ENCODE measurements around the gene PLCB1.
"Not testable (repeated sequence)": the region's sequence is repeated elsewhere in the genome, so short reads cannot be mapped to it uniquely, and the experiment has no call there.

The PLCB1 gene

DNA sequence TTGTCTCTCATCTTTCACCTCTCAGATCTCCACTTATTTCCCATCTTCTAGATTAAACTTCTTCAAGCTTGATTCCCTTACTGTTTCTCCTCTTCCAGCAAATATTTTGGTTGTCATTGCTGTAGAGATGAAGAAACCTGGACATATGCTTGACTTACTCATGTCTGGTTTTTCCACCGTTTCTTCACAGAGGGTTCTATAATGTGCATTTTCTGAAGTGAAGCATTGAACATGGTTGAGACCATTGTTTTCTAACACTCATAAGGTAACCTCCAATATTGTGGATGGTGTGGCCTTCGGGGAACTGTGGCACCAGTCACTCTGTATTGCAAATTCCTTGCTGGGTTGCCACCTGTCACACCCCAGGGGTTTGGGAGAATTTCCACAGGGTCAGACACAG is 237.2 kb downstream of the PLCB1 start:
- DNase-seq (ENCODE audit: low read depth) = no peak

DNA sequence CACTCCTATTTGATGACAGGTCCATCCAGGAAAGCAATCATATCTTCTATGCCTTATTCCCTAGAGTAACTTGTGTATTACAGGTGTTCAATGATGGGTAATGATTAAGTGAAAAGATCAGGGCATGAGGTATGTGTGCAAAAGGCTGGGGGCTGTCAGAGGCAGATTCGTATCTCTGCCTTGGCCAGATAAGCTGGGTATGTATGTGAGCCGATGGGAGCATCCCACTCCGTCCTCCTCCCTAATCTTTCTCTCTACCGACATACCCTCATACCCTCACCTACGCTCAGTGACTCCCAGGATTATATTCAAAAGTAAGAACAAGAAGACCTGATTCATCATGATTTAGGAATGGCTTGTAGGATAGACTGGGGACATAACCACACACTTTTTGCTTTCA is 238.7 kb downstream of the PLCB1 start:
- DNase-seq (ENCODE audit: low read depth) = no peak

DNA sequence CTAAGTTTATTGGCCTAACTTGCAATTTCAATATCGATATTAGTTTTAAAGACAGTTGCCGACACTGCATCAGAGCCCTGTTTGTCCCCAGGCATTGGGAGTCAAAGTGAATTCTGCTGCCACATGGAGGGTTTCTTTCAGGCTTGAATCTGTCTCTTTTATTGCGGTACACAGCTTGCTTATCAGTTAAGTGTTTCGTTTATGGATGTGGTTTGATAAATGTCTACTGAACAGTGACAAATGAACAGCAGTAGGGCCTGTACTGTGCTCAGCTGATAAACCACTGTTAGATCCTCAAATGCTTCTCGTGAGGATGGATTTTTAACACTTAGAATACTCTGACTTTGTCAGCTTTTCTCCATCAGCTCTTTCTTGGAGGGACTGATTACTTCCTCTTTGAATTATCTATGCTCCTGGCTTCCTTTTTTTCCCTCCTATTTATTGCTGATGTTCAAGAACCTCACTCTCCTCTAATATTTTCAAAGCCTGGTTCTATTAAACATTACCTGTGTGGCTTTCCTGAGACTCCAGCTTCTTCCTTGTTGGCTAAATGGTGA is 240.8 kb downstream of the PLCB1 start:
- no peak for DNase-seq (ENCODE audit: low read depth)

DNA sequence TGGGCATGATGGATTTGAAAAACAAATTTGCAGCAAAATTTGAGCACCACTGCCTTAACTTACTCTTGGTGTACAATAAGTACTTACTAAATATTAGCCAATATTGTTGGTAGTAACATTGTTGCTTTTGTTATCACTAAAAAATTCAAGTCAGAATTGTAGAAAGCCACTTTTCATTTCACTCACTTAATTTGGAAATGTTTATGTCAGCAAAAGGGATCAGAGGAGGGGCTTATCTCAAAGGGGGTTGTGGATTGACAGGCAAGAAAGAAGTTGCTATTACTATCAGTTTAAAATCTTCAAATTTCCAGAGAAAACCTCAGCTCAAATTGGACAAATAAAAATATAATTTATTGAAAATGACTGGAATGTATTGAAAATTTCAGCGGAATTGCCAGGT is 241.5 kb downstream of the PLCB1 start:
- DNase-seq (ENCODE audit: low read depth) = no peak

DNA sequence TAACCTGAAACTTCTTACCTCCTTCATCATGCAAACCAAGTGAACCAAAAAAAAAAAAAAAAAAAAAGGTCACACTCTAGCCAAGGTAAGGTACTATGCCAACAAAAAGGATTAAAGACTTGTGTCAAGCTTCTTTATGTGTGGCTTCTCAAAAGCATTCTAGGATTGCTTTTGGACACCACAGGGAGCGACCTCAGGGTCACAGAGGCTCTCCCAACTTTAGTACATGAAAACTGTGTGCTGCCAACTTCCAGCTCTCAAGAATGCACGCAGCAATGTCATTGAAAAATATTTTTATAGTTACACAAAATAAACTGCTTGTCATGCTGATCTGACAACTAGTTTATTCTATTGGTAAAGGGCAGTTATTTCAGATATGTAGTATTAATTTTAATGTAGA is 243.8 kb downstream of the PLCB1 start:
- DNase-seq (ENCODE audit: low read depth) = no peak

DNA sequence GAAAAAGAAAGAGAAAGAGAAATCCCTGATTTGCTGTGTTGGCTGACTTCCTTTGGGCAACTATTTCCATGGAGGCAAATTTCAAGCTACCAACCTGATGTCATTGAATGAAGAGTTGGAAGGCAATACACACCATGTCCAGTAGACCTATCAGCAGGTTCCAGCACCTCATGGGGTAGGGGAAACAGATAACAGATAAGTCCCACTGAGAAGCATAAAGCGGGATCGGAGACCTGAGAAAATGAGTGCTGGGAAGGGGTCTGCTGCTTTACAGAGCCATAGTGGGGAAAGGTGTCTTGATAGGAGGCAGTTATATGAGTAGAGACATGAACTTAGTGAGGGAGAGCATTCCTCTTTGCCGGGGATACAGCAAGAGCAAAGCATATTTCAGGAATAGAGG is 244.9 kb downstream of the PLCB1 start:
- DNase-seq (ENCODE audit: low read depth) = no peak

DNA sequence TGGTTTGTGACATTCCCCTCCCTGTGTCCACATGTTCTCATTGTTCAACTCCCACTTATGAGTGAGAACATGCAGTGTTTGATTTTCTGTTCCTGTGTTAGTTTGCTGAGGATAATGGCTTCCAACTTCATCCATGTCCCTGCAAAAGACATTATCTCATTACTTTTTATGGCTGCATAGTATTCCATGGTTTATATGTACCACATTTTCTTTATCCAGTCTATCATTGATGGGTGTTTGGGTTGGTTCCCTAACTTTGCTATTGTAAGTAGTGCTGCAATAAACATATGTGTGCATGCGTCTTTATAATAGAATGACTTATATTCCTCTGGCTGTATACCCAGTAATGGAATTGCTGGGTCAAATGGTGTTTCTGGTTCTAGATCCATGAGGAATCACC is 247.1 kb downstream of the PLCB1 start:
- not testable (repeated sequence) for DNase-seq (ENCODE audit: low read depth)

DNA sequence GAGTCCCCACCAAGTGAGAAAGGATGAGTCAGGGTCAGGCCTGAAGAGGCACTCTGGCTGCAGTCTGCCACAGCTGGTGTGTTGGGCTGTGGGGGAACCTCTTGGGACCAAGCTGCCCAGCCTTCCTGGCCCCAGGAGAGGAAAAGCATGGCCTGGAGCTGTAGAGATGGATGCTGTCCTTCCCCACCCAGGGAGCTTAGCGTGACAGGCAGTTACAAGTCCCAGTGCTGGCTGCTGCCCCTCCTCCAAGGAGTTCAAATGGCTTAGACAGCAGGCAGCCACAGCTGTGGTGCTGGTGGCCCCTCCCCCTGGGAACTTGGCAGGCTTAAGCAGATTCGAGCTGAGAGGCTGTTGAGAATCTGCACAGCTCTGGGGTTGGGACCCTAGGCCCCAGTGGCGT is 253.2 kb downstream of the PLCB1 start:
- no peak for DNase-seq (ENCODE audit: low read depth)

DNA sequence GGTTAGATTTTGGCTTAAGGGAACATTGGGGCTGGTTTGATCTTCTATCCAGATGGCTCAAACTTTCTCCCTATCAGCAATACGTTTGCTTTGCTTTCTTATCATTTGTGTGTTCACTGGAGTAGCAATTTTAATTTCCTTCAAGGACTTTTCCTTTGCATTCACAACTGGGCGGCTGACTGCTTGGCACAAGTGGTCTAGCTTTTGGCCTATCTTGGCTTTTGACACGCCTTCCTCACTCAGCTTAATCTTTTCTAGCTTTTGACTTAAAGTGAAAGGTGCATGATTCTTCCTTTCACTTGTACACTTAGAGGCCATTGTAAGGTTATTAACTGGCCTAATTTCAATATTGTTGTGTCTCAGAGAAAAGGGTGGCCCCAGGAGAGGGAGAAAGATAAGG is 254.9 kb downstream of the PLCB1 start:
- DNase-seq (ENCODE audit: low read depth) = no peak

DNA sequence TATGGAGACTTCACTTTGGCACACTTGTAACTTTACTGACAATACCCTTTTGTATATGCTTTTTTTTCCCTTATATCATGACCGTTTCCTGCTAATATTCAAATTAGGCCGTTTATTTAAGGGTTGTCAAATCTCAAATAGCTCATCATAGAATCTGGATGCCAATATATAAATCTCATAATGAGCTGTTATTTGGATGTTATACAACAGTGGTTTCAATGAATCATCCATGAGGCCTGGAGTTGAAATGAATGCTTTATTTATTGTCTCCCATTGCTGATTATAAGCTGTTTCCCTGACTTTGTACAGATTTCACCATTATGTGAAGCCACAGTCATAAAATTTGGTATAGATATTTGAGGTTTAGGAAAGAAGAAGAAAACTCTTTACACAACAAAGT is 256.1 kb downstream of the PLCB1 start:
- DNase-seq (ENCODE audit: low read depth) = no peak

DNA sequence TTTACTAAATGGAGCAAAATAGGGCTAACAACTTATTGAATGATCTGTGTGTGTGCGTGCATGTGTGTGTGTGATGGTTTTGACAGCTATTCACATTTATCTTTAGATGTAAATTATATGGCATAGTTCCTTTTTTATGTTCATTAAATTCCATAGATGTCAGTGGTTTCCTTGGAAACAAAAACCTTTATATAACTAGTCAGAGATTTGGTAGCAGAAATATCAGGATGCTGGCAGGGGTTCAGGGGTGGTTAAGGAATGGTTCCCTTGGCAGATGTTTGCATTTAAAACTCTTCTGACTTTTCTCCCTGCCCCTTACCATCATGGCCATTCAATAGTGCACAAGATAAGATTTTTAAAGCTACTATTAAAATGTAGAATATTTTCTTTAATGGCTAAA is 256.6 kb downstream of the PLCB1 start:
- DNase-seq (ENCODE audit: low read depth) = no peak

DNA sequence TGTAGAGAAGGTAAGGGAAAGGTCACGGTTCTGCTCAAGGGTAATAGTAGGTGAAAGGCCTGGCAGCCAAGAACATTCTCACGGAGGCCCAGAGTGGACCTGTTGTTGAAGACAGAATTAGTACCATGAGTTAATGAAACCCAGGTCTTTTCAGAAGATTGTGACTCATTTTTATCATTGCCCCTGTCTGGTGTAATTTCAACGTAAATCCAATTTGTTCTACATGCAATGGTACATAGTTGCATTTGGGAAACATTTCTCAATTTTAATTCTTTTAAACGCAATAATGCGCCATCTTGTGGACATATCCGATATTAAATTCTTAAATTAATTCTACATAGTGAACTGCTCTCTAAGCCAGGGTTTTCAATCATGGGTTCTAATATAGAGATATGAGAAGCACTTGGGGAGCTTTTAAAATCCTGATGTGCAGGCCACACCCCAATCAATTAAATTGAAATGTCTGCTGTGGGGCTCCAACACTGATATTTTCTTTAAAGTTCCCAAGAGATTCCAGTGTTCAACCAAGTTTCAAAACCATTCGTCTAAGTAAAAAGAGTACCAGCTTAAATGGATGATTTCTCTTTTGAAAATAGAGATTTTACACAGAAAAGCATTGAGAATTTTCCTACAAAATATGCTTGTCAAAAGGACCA is 257.4 kb downstream of the PLCB1 start:
- no peak for DNase-seq (ENCODE audit: low read depth)

DNA sequence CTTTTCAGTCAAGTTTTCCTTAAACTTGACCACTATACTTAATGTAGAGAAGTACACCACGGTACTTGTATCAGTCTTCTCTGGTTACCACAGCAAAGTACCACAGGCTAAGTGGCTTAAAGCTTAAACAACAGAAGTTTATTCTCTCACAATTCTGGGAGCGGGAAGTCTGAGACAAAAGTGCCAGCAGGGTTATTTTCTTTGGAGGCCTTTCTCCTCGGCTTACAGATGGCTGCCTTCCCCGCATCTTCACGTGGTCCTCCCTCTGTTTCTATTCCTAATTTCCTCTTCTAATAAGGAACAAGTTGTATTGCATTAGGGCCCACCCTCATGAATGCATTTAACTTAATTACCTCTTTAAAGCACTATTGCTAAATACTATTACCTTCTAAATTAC is 258.0 kb downstream of the PLCB1 start:
- DNase-seq (ENCODE audit: low read depth) = no peak

DNA sequence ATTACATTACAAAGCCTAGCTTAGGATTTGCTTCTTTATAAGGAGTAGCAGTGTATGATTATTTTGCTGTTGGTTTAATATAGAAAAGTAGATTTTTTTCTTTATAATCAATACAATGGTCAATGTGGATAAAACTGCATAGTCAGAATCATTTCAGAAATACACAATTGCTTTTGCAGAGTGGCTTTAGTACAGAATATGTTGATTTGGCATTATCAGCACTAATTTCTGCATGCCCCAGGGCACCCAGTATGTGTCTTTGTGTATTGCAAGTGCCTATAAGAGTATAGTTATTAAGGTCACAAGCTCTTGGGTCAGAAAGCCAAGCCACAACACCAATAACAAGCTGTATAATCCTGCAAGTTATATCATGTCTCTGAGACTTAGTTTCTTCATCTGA is 258.4 kb downstream of the PLCB1 start:
- DNase-seq (ENCODE audit: low read depth) = no peak

DNA sequence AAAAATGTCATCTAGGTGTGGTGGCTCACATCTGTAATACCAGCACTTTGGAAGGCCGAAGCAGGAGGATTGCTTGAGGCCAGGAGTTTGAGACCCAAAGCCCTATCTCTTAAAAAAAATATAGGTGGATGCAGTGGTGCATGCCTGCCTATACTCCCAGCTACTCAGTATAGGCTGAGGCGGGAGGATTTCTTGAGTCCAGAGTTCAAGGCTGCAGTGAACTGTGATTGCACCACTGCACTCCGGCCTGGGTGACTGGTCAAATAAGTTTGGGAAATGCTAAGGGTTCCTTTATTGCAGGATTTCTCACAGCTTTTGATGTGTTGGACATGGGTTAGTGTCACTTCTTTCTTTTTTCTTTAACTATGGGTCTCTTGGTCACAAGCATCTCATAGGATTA is 261.3 kb downstream of the PLCB1 start:
- no peak for DNase-seq (ENCODE audit: low read depth)

DNA sequence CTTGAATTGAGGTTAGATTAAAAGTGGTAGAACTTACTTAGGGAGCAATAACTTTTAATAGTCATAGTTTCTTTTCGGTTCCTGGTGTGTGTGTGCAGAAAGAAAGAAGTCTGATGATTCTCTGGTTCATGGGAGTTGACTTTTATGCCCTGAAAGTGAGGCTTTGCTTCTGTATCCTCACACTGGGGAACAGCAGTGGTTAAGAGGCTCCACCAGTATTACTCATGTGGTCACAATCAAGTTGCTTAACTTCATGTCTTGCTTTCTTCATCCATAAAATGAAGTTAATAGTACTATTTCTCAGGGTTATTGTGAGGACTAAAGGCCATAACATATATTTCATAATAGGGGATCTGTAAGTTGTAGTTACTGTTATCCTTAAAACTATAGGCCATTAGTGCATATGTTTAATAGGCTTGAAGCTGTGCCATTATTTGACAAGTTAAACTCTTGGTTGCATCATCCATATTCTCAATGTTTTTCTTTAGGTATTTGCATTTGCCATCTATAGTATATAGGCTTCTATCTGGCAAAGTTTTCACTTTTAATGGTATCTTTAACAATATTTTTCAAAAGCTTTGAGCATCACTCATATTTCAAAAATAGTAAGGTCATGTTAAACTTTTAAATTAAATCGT is 262.4 kb downstream of the PLCB1 start:
- DNase-seq (ENCODE audit: low read depth) = no peak

DNA sequence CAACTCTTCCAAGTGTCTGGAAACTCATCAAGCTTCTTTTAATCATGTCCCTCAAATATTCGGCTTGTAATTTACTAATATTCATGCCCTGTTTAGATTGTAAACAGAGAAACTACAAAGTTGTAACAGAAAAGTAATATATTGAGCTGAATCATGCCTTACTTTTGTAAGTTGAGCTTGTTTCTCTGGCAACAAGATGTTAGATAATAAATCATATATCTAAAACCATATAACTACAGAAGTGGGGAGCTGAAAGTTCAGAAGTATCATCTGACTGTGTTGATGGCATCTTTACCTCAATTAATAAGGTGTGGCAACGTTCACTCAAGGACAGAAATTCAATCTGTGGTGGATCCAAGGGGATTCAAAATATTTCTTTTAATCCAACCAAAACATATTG is 263.9 kb downstream of the PLCB1 start:
- DNase-seq (ENCODE audit: low read depth) = no peak

DNA sequence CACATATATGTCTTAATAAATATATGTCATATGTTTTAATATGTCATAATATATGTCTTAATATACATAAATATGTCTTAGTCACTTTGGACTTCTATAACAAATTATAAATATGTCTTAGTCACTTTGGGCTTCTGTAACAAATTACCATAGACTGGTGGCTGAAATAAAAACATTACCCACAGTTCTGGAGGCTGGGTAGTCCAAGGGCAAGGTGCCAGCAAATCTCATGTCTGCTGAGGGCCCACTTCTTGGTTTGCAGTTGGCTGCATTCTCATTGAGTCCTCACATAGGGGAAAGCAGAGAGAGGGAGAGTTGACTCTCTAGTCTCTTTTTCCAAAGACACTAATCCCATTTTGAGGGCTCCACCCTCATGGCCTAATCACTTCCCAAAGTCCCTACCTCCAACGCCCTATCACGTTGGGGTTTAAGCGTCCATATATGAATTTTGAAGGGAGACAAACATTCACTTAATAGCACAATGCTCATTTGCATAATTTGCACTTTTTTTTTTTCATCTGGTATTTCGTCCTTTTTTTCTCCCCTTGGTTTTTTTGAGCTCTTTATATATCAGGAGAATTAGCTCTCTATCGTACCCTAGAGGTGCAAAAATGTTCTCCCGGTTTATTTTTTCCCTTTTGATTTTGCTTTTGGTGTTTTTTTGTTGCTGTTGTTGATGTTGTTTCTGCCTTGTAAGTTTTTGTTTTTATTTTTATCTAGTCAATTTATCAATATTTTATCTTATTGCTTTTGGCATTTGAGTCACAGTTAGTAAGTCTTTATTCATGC is 266.4 kb downstream of the PLCB1 start:
- DNase-seq (ENCODE audit: low read depth) = no peak

DNA sequence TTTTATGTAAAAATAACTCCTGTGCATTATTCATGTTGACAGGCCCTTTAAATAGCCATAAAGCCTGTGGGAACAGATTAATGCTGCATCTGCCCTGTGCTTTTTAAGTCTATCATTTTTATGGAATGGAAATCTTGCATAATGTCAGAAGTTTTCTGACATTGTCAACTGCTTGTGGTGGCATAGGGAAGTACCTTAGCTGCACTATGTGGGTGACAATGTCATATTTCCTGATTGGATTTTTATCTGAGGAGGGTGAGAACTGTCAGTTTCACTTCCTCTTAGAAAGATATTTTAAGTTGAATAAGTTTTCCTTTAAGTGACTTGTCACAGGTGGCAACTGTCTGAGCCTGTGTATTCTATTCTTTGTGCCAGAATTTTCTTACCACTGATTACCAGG is 267.9 kb downstream of the PLCB1 start:
- no peak for DNase-seq (ENCODE audit: low read depth)

DNA sequence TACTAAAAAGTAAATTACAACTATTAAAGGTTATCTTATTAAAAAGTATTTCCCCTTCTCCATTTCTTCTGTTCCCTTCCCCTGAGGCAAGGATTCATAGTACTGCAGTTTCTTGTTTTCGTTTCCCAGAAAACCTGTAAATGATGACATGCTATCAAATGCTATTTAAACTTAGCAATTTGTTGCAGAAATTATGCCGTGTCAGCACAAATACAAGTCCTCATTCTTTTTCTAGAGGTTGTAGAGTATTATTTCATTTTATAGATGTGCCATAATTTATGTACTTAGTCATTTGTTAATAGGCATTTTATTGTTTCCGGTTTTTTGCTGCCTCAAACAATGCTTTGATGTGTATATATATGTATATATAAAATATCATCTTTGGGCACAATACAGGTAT is 268.4 kb downstream of the PLCB1 start:
- no peak for DNase-seq (ENCODE audit: low read depth)

DNA sequence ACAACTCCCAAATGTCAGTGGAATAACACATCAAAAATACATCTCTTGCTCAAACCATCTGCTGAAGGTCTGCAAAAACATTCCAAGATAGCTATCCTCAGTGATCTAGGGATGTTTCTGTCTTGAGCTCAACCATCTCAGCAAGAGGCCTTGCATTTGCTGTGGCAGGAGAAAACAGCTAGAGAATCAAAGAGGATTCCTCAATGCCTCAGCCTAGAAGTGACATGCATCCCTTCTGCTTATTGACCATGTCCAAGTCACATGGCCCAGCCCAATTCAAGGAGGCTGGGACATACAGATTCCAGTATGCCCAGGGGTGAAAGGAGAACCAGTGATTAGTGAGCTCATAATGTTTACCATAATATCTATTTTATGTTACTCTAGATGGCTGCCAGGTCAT is 269.5 kb downstream of the PLCB1 start:
- DNase-seq (ENCODE audit: low read depth) = no peak

DNA sequence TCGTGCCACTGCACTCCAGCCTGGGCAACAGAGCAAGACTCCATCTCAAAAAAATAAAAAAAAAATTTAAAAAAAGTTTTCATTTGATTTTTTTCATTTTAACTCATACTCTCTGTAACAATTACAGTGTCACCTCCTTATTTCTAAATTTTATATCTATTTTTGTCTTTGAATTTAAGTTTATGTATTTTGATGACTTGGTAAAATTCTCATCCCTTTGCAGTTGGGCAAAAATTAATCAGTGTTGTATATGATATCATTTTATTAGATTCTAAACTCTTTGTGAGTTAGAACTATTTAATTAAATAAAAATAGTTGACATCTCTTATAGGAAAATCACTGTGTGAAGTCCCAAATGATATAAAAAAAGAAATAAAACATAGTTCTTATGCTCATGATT is 270.7 kb downstream of the PLCB1 start:
- no peak for DNase-seq (ENCODE audit: low read depth)

DNA sequence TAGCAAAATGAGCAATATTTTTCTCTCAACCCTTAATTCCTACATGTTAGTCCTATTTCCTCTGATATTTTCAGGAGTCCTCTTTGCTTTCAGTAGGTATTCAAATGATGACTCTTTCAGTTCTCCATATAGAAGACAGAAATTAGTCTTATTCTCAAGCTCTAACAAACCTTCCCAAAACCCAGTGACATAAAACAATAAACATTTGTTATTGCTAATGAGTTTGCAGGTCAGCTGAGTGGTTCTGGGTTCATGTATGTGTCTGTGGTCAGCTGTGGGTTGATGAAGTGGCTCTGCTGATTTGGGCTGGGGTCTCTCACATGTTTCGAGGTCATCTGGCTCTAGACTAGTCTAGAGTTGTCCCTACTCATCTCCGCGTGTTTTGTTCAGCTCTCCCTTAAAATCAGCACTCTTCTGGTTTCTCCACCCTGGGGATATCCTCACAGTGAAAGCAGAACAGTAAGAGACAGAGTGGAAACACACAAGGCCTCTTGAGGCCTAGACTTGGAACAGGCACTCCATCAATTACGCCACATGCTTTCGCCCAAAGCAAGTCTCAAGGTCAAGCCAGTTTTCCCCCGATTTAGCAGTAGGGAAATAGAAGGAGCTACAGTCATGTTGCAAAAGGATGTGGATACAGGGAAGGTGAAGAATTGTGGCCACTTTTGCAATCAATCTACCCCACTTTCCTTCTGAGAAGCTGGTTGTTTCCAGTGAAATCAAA is 273.0 kb downstream of the PLCB1 start:
- no peak for DNase-seq (ENCODE audit: low read depth)

All from activated T-helper 1 cell treated with Interleukin-2 at 50 U/mL for 16 hours (primary cell).